Activated naive CD4-positive, alpha-beta T cell treated with anti-CD3 and anti-CD28 coated beads, Interleukin-2, amount 50 U/mL, for 16 hours (primary cell): Measurements from ENCODE around the gene TNNT1.
"Not testable (repeated sequence)": the region's sequence is repeated elsewhere in the genome, so short reads cannot be mapped to it uniquely, and the experiment has no call there.

ENCODE experiments used
- DNase-seq: peaks from one replicate; pipeline ENCODE4 v3.0.0-alpha.2; 2020

Gene TNNT1

GRCh38 chr19:55149078-55150003 lies at the start of gene TNNT1:
Gene TNNT1 (minus strand): TSS chr19:55149206. CDS start chr19:55147157, 2,049 bp downstream.
- DNase-seq = no peak

DNA sequence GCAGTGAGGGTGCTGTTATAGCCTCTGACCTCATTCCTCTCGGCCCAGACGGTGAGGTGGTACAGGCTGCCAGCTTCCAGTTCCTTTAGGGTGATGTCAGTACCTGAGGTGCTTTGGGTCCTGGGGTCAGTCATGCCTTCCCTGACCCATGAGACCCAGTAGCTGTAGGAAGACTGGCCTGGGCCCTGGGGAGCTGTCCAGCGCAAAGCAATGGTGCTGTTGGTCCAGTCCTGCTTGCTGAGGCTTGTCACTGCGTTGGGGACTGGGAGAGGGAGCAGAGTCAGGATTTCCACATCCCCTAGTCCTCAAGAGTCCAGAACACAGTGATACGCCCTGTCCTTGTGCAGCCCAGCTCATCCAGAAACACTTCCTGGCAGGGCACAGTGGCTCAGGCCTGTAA lies 49.6 kb upstream of the TNNT1 start:
- DNase-seq = no peak

DNA sequence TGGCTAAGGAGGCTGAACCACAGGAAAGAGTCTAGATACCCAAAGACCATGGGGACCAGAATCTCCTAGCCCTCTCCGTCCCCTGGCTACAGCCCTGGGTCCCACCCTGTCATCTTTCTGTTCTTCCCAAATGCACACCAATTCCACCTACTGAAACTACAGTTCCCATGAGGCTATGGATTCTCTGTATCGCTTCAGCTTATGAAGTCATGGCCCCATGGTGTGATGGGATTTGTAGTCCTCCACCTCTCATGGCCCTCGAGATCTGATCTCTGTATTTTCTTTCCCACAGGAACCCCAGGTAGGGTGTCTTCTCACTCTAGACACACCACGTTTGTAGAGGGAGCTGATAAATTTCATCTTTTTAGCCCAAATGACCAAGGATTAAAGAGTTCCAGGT lies 48.5 kb upstream of the TNNT1 start:
- no peak for DNase-seq

DNA sequence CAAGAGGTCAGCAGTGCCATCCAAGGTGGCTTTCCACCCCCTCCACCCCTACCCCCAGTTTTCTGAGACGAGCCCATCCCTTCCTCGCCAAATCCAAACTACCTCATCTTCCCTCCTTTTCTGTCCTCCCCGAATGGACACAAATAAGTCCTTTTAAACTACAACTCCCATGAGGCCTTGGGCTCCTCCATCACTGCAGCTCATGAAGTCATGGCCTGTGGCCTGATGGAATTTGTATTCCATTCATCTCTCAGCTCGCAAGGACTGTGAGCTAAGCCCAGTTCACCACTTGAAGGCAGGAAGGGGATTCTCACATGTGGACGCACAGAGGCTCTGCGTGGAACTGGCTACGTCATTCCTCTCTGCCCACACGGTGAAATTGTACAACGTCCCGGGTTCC lies 47.8 kb upstream of the TNNT1 start:
- no peak for DNase-seq

DNA sequence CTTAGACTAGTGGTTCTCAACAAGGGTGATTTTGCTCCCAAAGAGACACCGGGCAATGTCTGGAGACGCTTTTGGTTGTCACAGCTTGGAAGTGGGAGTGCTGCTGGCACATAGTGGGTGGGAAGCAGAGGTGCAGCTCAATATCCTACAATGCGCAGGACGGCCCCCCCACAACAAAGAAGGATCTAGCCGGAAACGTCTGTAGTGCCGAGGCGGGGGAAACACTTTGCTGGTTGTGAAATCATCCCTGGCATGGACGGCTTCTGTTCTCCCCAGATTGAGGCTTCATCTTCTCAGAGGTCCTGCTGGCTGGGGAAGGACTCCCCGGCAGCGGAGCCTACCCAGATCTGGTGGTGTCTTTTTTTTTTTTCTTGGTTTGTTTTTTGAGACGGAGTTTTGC lies 44.5 kb upstream of the TNNT1 start:
- no peak for DNase-seq

DNA sequence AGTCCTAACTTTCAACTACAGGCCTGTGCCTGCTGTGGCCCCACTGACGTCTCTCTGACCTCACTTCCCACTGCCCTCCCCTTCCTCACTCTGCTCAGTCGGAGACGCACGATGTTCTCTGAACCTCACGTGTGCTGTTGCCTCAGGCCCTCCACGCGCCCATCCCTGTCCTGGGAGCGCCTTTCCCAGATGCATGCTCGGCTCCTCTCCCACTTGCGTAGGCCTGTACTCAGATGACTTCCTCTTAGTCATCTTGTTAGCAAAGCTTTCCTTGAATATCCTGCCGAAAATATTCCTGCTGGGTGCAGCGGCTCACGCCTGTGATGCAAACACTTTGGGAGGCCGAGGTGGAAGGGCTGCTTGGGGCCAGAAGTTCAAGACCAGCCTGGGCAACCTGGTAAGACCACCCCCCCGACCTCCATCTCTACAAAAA lies 40.4 kb upstream of the TNNT1 start:
- DNase-seq = no peak

- no peak for DNase-seq
Measured at GRCh38 chr19:55188625-55189024, 39.6 kb upstream of the TNNT1 start.

GRCh38 chr19:55186080-55186479 lies 37.1 kb upstream of the TNNT1 start:
- DNase-seq = no peak

DNA sequence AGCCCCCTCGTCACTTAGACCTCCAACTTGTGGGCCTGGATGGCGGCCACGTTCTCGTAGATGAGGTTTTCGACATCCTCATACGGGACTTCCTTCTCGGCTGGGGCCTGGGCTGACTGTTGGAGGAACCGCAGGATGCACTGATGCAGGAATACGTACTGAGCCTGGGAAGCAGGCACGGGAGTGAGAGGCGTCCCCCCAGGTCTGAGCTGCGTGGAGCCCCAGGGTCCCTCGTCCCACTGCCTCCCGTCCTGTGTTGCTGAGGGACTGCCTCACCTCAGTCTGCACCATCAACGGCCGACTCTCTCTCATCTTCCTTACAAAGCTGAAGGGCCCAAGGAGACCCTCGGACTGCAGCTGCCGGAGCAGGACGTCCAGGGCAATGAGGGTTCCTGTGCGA lies 32.7 kb upstream of the TNNT1 start:
- no peak for DNase-seq

- peak; percentile 68 for DNase-seq
Measured at GRCh38 chr19:55179606-55180484, 30.8 kb upstream of the TNNT1 start, which contains the start of gene SYT5. Gene SYT5 (minus strand): TSS chr19:55180289. CDS start chr19:55179041, 1,248 bp downstream.

DNA sequence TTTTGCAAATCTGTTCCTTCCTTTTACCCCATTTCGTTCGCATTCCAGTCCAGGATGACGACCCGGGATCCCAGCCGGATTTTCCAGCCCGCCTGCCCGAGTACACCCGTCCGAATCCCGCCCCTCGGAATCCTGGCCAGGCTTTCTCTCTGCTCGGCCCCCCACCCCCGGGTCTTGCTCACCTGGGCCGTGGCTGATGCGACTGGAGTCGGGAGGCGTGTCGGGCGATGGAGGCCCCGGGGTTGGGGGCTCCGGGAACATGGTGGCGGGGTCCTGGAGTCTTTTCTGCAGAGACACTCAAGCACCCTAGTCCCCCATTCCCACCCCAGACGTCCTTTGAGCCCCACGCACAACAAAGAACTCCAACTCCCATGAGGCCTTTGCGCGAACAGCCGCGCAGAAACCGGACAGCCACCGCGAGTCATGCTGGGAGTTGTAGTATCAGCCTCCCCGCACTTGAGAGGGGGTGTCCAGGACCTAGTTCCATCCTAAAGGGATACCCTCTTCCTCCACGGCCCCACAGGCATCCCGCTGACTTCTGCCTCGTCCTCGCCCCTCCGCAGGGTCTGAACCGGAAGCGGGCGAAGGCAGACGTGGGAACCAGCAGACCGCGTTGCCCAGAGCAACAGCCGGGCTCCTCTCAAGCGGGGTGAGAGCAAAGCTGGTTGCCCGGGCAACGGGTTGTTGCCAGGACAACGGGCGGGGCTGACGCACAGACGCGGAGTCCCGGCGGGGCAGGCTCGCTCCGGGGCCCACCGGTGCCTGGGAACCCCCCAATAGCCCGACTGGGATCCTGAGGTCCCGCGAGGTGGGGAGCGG lies 30.0 kb upstream of the TNNT1 start:
- DNase-seq = peak; percentile 88

- no peak for DNase-seq
Measured at GRCh38 chr19:55176076-55176475, 27.1 kb upstream of the TNNT1 start.

DNA sequence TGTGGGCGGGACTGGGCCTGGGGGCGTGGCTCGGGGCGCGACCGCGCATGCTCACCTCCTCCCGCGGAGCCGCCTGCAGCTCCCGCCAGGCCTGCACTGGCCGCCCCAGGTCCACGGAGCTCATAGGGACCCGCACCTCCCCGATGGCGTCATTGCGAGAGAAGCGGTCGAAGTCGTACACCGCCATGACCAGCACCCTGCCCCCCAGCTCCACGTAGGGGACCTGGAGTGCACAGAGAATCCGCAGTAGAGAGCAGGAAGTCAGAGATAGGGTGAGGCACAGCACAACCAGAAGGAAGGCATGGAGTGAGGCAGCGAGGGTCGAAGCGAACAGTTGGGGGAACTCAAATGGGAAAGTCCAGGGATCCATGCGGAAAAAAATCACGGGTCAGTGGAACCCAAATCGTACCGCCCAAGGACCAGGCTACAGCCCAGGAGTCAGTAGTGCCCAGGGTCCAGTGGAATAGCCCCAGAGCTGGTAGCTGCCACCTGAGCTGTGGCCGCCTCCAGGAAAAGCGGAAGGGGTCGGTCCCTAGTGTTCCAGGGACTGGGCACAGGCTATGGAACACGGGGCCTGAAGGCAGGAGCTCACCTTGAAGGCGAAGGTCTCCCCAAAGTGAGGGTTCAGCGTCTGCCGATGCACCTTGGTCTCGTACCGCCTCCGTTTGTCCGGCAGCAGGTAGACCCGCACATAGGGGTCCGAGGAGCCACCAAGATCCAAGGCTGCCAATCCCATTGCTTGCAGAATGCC lies 26.3 kb upstream of the TNNT1 start:
- no peak for DNase-seq

DNA sequence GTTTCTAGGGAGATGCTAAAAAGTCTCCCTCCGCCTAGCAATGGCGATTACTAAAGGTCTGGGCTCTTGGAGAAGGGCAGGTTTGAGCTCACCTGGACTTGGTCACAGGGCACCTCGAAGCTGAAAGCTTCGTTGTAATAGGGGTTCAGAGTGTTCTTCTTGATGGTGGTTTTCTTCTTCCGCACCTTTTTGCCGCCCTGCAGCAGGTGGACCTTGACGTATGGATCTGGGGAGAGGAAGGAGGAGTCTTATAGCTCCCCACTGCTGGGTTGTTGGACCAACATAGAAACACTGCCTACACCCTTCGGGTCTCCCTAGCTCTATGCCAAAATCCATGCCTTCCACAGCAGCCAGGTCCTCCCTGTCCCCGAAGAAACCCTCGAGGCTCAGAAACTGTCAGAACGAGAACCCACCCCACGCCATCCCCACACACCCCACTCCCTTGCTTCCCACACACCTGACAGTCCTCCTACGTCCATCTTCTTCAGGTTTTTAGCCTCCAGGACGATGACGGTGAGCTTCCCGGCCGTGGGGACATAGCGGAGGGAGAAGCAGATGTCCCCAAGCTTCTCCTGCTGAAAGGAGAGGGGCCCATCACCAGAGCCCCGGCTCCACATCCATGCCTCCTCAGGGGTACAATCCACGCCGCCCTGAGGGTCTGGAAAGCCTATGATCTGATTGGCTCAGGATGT lies 25.6 kb upstream of the TNNT1 start:
- DNase-seq = no peak

- DNase-seq = peak; percentile 29
Measured at GRCh38 chr19:55173714-55174409, 24.9 kb upstream of the TNNT1 start.

DNA sequence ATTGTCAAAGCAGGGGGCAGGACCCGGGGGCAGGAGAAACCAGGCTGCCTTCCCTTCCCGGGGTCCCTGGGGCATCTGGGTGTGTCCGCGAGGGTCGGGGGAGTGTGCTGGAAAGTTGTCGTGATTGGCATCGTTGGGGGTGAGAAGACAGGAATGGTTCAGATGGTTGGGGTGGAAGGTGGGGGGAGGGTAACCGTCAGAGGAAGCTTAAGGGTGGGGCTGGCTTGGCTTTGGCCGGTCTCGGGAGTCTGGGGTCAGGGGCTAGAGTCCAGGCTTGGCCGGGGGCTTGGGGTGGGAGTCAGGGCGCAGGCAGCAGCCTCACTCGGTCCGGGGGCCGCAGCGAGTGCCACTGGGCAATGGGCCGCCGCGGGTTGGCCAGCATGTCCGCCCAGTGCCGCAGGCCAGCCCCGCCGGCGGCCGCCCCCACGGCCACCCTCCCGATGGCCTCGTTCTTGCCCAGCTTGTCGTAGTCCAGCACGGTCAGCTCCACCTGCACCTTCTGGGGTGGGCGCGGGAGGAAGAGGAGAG lies 24.2 kb upstream of the TNNT1 start:
- no peak for DNase-seq

GRCh38 chr19:55172741-55173140 lies 23.7 kb upstream of the TNNT1 start:
- DNase-seq = no peak

- DNase-seq = not testable (repeated sequence)
Measured at GRCh38 chr19:55172318-55172717, 23.3 kb upstream of the TNNT1 start.

DNA sequence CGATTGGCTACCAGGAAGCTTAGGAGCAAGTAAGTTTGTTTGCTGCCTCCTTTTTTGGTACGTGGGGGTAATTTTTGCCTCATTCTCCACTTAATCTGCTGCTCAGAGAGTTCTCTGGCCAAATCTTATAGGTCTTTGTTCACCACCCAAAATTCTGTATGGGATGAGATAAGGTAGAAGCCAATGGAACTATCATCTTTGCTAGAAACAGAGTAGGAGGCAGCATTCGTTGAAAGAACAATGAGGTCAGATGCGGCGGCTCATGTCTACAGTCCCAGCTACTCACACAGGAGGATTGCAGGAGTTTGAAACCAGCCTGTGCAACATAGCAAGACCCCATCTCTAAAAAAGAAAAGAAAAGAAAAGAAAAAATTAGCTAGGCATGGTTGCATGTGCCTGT lies 22.4 kb upstream of the TNNT1 start:
- no peak for DNase-seq

GRCh38 chr19:55169136-55169535 lies 20.1 kb upstream of the TNNT1 start:
- DNase-seq = no peak
